ENCODE results near the gene PIK3CB.

DNA sequence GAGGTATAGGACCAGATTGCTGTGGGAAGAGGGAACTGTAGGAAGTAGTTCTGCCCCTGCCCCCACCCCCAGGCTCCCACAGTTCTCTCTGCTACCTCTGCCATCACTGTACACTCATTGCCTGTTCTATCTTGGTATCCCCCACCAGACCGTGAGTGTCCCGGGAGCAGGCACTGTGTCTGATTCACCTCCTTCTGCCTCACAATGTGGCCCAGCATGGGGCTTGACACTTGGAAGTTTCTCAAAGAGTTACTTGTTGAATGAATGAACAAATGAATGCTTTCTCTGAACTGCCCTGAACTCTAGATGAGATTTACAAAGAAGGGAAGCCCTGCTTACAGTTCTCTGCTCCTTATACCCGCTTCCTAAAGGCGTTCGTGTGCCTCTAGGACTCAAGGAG lies 27.1 kb upstream of the PIK3CB start:
- TF ChIP-seq CTCF (IDR thresholded peaks at IDR 0.05; ENCODE audit: low read length) (no peak), EZH2 (IDR thresholded peaks at IDR 0.05; ENCODE audit: borderline replicate concordance, low read length) (no peak)

All from OCI-LY1 (cell line).